Endothelial cell of umbilical vein (primary cell): ENCODE results near the gene PITPNM3. TPM values are rescaled to one million over a fixed set of nuclear protein-coding genes. Genes with fewer than 3 reads are reported as not detected.

Source experiments
- BruUV-seq: library from RNA; stranded (reverse); fragments of 400-500 nt; replicated peaks from 2 replicates; lab custom pipeline; 2021; lab: Mats Ljungman, UMichigan
- CTCF ChIA-PET: fragments of 300-600, 350-600 bp; sonication (Branson Sonifier 250); formaldehyde crosslinking; loops from one replicate; lab custom pipeline; 2021; ENCODE audit warnings: antibody characterized with exemption, inconsistent platforms; lab: Charles Lee
- POLR2A ChIA-PET: fragments of 300-600, 350-600 bp; sonication (Branson Sonifier 250); formaldehyde crosslinking; loops from one replicate; lab custom pipeline; 2021; ENCODE audit warnings: antibody characterized with exemption, inconsistent platforms; lab: Charles Lee
- DNase-seq: peaks from one replicate; pipeline ENCODE4 v3.0.0-alpha.2; 2011; ENCODE audit warnings: low read depth, low spot score
- FAIRE-seq: peaks from 2 replicates; lab custom pipeline; 2011; peaks lifted over from hg19 to GRCh38; lab: Jason Lieb, UNC
- H2AFZ ChIP-seq: 2 replicates; pipeline ENCODE4 v1.6.0; 2012; ENCODE audit warnings: low read depth, low read length, control low read depth, inconsistent platforms
- H3K27ac ChIP-seq: 2 replicates; pipeline ENCODE4 v1.5.1; 2011; ENCODE audit warnings: low read depth, mild to moderate bottlenecking, control low read depth, low read length, moderate library complexity; ENCODE audit not compliant: insufficient read depth
- H3K27me3 ChIP-seq, 2 experiments: 2 replicates each; pipeline versions ENCODE4 v1.6.0 to v1.6.1; 2011; ENCODE audit warnings: low read length in 2 of 2, mixed read lengths in 1 of 2; ENCODE audit not compliant: control insufficient read depth in 2 of 2, insufficient read depth in 2 of 2
- H3K36me3 ChIP-seq, 2 experiments: 2 replicates in 1 of 2; 3 replicates in 1 of 2; pipeline ENCODE4 v1.5.1; 2011; ENCODE audit warnings: low read length in 2 of 2, mild to moderate bottlenecking in 1 of 2, moderate library complexity in 1 of 2; ENCODE audit not compliant: control insufficient read depth in 2 of 2, insufficient read depth in 2 of 2; ENCODE audit errors: extremely low read depth in 1 of 2
- H3K4me1 ChIP-seq: 3 replicates; pipeline ENCODE4 v1.5.1; 2011; ENCODE audit warnings: mild to moderate bottlenecking, low read length; ENCODE audit not compliant: control insufficient read depth, insufficient read depth; ENCODE audit errors: extremely low read depth
- H3K4me2 ChIP-seq: 2 replicates; pipeline ENCODE4 v1.6.1; 2011; ENCODE audit warnings: low read length, control low read depth, mixed read lengths; ENCODE audit not compliant: insufficient read depth
- H3K4me3 ChIP-seq, 3 experiments: fragments of 200-600 bp in 1 of 3; sonication (generic), shearing (Covaris generic) in 1 of 3; replicated peaks in 1 of 3; 2 replicates each; pipeline ENCODE4 v1.5.1; 2011 to 2016; ENCODE audit warnings: control low read depth in 3 of 3, low read length in 3 of 3, mild to moderate bottlenecking in 2 of 3, inconsistent platforms in 1 of 3, low read depth in 1 of 3, moderate library complexity in 1 of 3; ENCODE audit not compliant: insufficient read depth in 1 of 3
- H3K79me2 ChIP-seq: 2 replicates; pipeline ENCODE4 v1.6.0; 2012; ENCODE audit warnings: low read length, inconsistent platforms; ENCODE audit not compliant: control insufficient read depth, insufficient read depth
- H3K9ac ChIP-seq: replicated peaks from 2 replicates; pipeline ENCODE3; 2011; ENCODE audit warnings: low read length, control low read depth; ENCODE audit not compliant: insufficient read depth; ENCODE audit errors: extremely low read depth
- H3K9me1 ChIP-seq: replicated peaks from 3 replicates; pipeline ENCODE4 v1.6.0; 2011; ENCODE audit warnings: mild to moderate bottlenecking, low read length; ENCODE audit not compliant: control insufficient read depth, insufficient read depth; ENCODE audit errors: extremely low read depth
- H3K9me3 ChIP-seq: replicated peaks from 2 replicates; pipeline ENCODE4 v1.5.1; 2012; ENCODE audit warnings: low read length, inconsistent platforms; ENCODE audit not compliant: control insufficient read depth, insufficient read depth
- H4K20me1 ChIP-seq: replicated peaks from 2 replicates; pipeline ENCODE3; 2011; ENCODE audit warnings: mild to moderate bottlenecking, low read length; ENCODE audit not compliant: control insufficient read depth, insufficient read depth; ENCODE audit errors: extremely low read depth
- CTCF ChIP-seq, 2 donors: IDR thresholded peaks; 1 replicate in 1 of 2; 2 replicates in 1 of 2; pipeline ENCODE4 v1.5.1; 2011; ENCODE audit warnings: low read length in 2 of 2, mild to moderate bottlenecking in 2 of 2, moderate library complexity in 2 of 2, control low read depth in 1 of 2, inconsistent platforms in 1 of 2, low read depth in 1 of 2; ENCODE audit not compliant: insufficient read depth in 1 of 2; ENCODE audit errors: extremely low read depth in 1 of 2
- EZH2 ChIP-seq: IDR thresholded peaks from 2 replicates; pipeline ENCODE4 v1.6.1; 2012; ENCODE audit warnings: borderline replicate concordance, low read depth, mild to moderate bottlenecking, moderate library complexity, low read length, inconsistent platforms; ENCODE audit not compliant: severe bottlenecking
- FOS ChIP-seq: IDR thresholded peaks from 2 replicates; pipeline ENCODE4 v1.6.1; 2011; ENCODE audit warnings: mild to moderate bottlenecking, low read length, moderate library complexity, borderline replicate concordance; ENCODE audit not compliant: insufficient read depth
- GATA2 ChIP-seq: IDR thresholded peaks from 2 replicates; pipeline ENCODE4 v1.7.0; 2011; ENCODE audit warnings: low read depth, mild to moderate bottlenecking, moderate library complexity, mixed read lengths, low read length; ENCODE audit not compliant: insufficient read length, insufficient read depth
- JUN ChIP-seq: IDR thresholded peaks from 2 replicates; pipeline ENCODE4 v1.6.1; 2011; ENCODE audit warnings: borderline replicate concordance, low read depth; ENCODE audit not compliant: insufficient read length, insufficient read depth
- MAX ChIP-seq: IDR thresholded peaks from 2 replicates; pipeline ENCODE4 v1.6.1; 2011; ENCODE audit not compliant: insufficient read depth, insufficient read length
- MYC ChIP-seq: IDR thresholded peaks from one replicate; pipeline ENCODE4 v1.6.1; 2011; ENCODE audit warnings: mild to moderate bottlenecking, low read depth, low read length
- POLR2A ChIP-seq: IDR thresholded peaks from 2 replicates; pipeline ENCODE4 v1.6.1; 2012; ENCODE audit warnings: low read depth, mild to moderate bottlenecking, control low read depth, low read length
- POLR2AphosphoS5 ChIP-seq: IDR thresholded peaks from 2 replicates; pipeline ENCODE4 v1.6.1; 2012; ENCODE audit warnings: low read depth, mild to moderate bottlenecking, control low read depth, low read length, moderate library complexity; ENCODE audit not compliant: insufficient read depth
- dilution Hi-C: fragments of 300-500 bp; cut with MboI; formaldehyde crosslinking; loops from one replicate; pipeline ENCODE4 v1.15.0; 2019; ENCODE audit warnings: low sequenced_read_pairs; ENCODE audit not compliant: extremely low pct_ligation_motif_present
- intact Hi-C: fragments of 100-400 bp; cut with micrococcal nuclease; formaldehyde crosslinking; loops from one replicate; pipeline ENCODE4 v1.10.0; 2022
- polyA plus RNA-seq, 4 experiments: library from polyadenylated mRNA; depleted of rRNA in 3 of 4; stranded (reverse) in 3 of 4; unstranded in 1 of 4; fragments of >200 nt; gene quantifications; 2 replicates each; pipeline versions ENCODE4 v1.2.1 to v1.2.3, GENCODE V29; 2011 to 2012; ENCODE audit warnings: missing spikeins in 1 of 4
- total RNA-seq: library from RNA; stranded (reverse); gene quantifications from 2 replicates; pipeline ENCODE4 v1.2.3, GENCODE V29; 2021

The PITPNM3 gene
- total and polyA plus RNA-seq, 2 donors (not counting 3 experiments of a cell fraction or from before 2014, with no cell fraction given), result 1.0 to 1.9 TPM

GRCh38 chr17:6498901-6499540, 57.3 kb downstream of the PITPNM3 start:
- BruUV-seq, result no TSS peak
- no peak overlapping the region for H3K27ac ChIP-seq
- intact Hi-C loops, result no loop called here
- H3K9me3 ChIP-seq, result no peaks in the 10 kb centered on the region
- no peaks in the 10 kb centered on the region for H3K36me3 ChIP-seq
- no peak overlapping the region for H3K4me2 ChIP-seq
- POLR2A ChIA-PET, result no interaction called here
- H3K9me1 ChIP-seq, result no peaks in the 10 kb centered on the region
- no peaks in the 10 kb centered on the region for H3K4me1 ChIP-seq
- CTCF ChIA-PET, result no interaction called here
- no peak overlapping the region for H3K9ac ChIP-seq
- no peaks in the 10 kb centered on the region for H3K79me2 ChIP-seq
- FAIRE-seq (no peak), DNase-seq (no peak)
- no peak overlapping the region for H2AFZ ChIP-seq
- dilution Hi-C loops, result no loop called here
- no peaks in the 10 kb centered on the region for H4K20me1 ChIP-seq
- H3K27me3 ChIP-seq, result no peaks in the 10 kb centered on the region
- TF ChIP-seq GATA2, result no peak
- no peak for TF ChIP-seq FOS
- TF ChIP-seq JUN, result no peak
- TF ChIP-seq MAX, result no peak
- TF ChIP-seq POLR2A, result no peak
- TF ChIP-seq EZH2, result no peak
- no peak for TF ChIP-seq POLR2AphosphoS5
- no peak for TF ChIP-seq MYC
- no peak for TF ChIP-seq CTCF (IDR thresholded peaks at IDR 0.05; ENCODE audit: extremely low read depth in 1 of 2, insufficient read depth in 1 of 2, low read depth in 1 of 2, low read length in 2 of 2)
- no peak overlapping the region for H3K4me3 ChIP-seq
